ENCODE measurements around the gene ECHS1.
"Not testable (repeated sequence)": the region's sequence is repeated elsewhere in the genome, so short reads cannot be mapped to it uniquely, and the experiment has no call there.

ECHS1 gene

DNA sequence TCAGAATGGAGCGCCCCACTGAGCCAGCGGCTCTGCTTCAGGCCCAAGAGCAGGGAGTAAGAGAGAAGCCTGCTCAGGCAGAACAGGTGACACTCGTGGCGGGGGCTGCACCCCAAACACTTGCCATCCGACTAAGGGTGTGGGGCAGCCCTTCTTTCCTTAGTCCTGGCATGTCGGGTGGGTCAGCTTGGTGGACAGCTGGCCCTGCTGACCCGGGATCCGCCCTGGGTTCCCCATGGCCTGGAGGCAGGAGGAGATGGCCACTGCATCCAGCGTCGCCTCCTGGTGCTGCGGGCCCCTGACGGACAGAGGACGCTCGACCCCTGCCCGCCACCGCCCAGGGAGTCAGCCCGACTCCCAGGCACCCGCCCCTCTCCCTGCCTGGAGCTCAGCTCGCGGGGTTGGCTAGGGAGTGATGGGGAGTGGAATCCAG, 4.7 kb upstream of the ECHS1 start:
- DNase-seq = no peak

DNA sequence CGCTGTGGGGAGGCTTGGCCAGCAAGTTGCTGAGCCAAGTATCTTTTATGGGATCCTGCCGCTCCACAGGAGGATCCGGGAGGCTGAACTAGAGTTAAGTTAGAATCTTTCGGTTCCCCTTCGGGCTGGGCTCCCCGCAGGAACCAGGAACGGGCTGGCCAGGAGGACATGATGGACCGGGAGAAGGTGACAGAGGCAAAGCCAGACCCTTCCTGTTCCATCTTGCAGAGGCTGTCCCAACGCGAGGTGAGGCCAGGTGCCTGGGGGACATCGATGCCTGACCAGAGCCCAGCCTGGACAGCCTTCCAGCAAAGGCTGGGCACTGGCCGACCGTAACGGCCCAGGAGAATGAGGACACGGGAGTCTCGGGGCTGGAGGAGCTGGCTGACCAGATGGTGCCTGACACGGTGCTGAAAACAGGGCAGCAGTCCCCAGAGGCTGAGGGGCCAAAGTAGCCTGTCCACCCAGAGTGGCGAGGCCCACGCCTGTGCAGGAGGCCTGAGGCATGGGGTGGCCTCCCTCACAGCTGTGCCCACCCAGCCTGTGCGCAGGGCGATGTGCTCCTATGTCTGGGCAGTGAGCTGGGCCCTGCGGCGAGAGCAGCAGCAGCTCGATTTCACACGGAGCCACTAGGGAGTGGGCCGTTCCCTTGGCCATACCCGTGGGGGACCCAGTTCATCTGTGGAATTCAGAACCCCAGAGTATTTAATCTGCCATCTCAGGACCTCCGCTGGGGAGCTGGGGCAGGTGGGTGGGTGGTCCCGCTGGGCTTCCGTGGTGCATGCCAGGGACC, 4.1 kb upstream of the ECHS1 start:
- no peak for DNase-seq

DNA sequence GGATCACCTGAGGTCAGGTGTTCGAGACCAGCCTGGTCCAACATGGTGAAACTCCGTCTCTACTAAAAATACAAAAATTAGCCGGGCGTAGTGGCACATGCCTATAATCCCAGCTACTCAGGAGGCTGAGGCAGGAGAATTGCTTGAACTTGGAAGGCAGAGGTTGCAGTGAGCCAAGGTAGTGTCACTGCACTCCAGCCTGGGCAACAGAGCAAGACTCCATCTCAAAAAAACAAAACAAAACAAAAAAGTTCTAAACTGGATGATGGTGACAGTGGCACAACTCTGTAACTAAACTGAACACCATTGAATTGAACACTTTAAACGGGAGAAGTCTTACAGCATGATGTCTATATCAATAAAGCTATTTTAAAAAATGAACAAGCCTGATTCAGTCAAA, 3.0 kb upstream of the ECHS1 start:
- DNase-seq = not testable (repeated sequence)

DNA sequence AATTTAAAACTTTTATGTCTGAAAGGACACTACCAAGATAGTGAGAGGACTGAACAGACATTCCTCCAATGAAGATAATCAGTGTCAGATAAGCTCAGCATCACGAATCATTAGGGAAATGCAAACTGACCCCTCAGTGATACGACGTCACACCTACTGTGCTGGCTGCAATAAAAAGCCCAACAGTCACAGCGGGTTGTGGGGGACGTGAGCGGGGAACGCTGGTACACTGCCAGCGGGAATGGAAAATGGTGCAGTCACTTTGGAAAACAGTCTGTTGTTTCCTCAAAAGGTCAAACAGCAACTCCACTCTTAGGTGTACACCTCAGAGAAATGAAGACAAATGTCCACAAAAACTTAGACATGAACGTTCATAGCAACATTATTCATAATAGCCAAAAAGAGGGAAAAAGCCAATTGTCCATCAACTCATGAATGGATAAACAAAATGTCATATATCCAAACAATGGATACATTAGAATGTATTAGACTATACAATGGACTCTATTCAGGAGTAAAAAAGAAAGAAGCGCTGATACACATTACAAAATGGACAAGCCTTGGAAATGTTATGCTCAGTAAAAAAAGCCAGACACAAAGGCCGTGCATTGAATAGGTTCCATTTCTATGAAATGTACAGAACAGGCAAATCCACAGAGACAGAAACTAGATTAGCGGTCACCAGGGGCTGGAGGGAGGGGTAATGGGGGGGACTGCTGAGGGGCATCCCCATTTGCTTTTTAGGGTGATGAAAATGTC, 2.4 kb upstream of the ECHS1 start:
- DNase-seq = no peak

GRCh38 chr10:133372507-133372906, 647 bp downstream of the ECHS1 start:
- no peak for DNase-seq

DNA sequence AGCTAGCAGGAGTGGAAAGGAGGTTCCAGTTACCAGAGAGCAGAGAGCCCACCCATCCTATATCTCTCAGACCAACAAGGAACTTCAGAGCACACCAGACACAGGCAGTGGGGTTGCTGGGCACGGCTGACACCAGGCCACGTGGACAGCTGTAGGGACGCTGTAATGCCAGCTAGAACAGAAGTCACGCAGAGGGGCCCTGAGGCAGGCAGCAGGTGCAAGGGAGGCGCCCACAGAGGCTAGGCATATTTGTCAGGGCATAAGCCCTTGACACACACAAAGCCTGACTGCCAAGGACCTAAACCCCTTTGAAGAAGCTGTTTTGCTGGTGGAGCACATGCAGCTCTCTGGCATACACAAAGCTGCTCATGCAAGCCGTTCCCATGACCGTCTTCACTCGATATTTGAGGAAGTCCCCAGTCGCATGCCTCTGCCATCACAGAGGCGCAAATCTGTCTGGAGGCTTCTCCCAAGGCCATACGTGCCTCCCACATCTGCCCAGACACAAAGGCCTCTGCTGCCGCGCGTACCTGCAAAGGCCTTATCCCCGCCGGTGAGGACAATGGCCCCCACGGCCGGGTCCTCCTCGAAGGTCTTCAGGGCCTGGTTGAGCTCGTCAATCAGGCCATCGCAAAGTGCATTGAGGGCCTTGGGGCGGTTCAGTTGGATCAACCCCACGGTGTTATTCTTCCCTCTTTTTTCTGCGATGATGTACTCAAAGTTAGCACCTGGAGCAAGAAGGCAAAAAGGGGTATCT, 2.9 kb downstream of the ECHS1 start:
- DNase-seq = no peak

DNA sequence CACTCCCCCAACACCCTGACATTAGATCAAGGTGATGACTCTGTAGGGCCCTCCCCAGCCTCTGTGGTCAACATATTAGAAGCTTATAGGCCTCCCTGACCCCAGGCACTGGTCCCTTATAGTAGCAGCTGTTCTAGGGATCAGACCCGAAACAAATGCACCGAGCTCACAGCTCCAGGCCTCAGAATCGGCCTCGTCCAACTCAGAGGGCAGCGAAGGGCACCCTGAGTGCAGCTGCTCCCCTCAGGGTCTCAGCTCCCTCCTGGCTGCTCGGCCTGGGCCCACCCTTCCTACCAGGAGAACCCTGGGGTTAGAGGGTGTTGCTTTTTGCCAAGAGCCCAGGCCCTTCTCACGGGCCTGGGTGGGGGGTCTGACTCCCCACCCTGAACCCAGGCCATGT, 5.0 kb downstream of the ECHS1 start:
- no peak for DNase-seq

DNA sequence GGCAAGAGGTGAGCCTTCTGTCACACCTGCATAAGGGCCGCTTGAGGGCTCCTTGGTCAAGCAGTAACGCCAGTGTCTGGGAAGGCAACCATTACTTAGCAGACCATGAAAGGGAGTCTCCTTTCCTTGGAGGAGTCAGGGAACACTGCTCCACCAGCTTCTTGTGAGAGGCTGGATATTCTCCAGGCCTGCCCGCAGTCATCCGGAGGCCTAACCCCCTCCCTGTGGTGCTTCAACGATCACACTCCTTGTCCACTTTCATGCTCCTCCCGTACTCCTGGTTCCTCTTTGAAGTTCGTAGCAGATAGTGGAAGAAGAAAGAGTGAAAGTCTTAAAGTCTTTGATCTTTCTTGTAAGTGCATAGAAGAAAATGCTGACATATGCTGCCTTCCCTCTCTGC, 5.7 kb downstream of the ECHS1 start:
- DNase-seq = not testable (repeated sequence)

GRCh38 chr10:133366751-133367150, 6.4 kb downstream of the ECHS1 start:
- DNase-seq = no peak

DNA sequence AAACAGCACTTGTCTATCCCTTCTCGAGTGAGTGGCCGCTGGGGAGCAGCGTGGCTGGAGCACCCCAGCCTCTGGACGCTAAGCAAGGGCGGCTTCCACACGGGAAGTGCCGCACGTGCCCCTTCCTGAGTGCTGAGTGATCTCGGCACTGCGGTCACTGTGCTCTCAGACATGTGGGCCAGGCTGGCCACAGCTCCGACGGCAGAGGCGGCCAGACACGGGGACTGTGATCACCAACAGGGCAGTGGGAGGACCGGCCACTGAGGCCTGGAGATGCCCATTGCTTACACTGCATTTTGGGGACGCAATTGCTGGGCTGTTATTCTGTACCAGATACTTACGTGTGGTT, 7.0 kb downstream of the ECHS1 start:
- no peak for DNase-seq

DNA sequence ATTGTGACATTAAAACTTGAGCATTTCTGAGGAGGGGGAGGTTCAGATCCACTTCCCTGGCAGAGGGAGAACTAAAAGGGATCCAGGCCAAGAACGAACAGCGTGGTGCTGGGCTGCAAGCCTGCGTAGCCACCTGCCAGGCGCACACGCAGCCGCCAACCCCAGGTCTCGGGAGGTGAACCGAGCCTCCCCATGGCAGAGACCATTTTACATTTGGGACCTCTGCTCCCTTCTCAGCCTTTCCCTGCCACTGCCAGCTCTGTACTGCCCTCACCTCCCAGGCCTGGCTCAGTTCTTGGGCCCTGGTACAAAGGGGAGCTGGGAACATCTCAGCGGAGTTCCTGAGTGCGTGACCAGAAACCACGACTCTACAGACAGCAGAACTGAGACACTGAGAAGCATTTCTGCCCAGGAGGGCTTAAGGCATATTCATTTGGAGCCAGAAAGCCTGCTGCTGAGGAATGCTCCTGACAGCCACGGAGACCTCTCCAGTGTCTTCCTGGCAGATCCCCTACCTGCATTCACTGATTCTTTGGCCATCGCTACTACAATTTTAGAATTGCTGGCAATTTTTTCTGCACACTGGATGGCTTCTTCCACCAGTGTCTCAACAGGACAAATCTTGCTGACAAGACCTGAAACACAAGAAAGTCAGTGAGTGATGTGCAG, 7.6 kb downstream of the ECHS1 start:
- no peak for DNase-seq

GRCh38 chr10:133364645-133365431, 8.3 kb downstream of the ECHS1 start:
- no peak for DNase-seq

DNA sequence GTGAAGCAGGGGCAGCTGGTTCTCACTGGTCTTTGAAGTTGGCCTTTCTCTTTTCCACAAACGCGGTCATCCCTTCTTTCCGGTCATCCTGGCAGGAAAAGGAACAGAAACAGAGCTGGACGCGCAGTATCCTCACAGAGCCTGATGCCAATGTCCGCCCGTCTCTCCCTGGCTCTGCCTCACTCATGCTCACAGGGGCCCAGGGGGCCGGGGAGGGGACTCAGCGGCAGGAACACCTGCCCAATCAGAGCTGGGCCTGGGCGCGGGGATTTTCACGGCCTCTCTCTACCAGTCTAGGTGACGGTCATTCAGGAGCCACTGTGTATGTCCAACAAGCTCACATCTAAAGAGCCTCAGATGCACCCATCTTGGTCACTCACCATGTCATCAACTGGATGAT, 10.3 kb downstream of the ECHS1 start:
- DNase-seq = no peak

GRCh38 chr10:133361773-133362441, 11.2 kb downstream of the ECHS1 start:
- no peak for DNase-seq

- no peak for DNase-seq
Observed at GRCh38 chr10:133361227-133361626, 11.9 kb downstream of the ECHS1 start.

DNA sequence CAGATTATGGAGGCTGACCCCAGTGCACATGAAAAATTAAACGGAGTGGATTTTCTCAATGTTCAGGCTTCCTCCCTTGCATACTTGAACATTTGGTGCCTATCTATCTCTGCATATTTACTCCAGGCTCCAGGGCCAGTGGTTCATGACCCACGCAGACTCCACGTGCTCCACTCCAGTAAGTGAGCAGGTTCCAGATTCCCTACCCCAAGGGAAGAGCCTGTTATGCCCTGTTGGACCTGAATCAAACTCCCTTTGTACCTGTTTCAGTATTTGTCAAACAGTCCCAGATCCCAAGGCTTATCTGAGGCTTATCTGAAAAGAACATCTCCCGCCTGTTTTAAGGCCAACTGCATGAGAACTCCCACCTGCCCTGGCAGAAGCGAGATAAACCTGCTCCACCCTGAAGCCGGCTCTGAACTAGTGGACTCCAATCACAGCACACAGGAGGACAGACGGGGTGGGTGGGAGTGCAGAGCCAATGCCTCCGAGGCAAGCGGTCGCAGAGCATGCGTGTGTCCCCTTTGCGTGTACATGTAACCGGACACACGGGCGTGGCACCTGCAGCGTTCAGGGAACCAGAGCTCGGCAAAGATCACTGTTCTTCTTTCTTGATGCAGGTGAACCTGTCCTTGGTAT, 13.1 kb downstream of the ECHS1 start:
- DNase-seq = peak; percentile 49

DNA sequence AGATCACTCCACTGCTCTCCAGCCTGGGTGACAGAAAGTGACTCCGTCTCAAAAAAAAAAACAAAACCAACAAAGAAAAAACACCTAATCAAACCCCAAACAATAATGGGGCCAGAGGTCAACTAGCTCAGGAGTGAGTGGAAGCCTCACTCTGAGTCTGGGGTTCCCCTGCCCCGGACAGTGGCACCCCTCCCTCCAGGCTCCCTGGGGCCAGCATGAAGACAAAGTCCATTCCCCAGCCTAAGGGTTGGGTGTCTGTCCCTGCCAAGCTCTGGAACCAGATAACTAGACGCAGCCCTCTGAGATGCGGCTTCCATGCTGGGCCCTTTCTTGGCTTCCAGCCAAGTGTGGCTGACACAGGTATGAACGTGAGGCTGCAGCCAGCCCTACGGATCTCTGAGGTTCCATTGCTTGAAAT, 13.6 kb downstream of the ECHS1 start:
- peak; percentile 73 for DNase-seq

- DNase-seq = no peak
Observed at GRCh38 chr10:133358925-133359310, 14.2 kb downstream of the ECHS1 start.

DNA sequence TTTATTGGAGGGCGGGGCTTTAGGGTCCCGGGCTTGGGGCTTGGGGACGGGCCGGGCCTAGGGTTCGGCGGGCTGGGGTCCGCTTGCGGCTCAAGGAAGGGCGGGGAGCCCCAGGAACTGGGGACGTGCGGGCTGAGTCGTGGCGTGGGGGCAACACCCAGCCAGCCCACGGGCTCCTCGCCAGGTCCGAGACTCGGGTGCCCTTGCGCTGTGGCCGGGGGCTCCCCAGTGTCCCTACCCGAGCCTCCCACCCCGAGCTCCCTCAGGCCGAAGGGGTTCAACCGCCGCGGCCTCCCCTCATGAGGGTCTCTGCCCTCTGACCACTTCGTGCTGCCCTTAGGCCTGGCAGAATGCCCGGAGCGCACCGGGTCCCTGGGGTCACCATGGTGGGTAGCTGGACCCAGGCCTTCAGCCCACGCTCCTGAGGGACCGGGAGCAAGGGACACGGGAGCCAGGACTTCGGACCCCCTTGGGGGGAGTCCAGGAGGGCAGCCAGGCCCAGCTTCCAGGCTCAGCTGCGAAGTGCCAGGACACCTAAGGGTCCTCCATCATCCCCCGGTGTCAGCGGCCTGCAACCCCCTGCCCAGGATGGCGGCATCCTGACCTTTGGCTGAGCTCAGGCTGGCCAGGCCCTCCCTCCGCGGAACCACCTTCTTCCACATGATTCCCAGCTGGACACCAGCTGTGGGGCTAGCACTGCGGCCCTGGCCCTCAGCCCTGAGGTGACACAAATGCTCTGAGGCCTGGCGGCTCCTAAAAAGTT, 14.8 kb downstream of the ECHS1 start:
- DNase-seq = no peak

All from hematopoietic multipotent progenitor cell treated with erythropoietin and hydrocortisone succinate and interleukin-3 and kit ligand, for 6 days (in vitro differentiated cells).